GM21723 (cell line): ENCODE data around the gene TMPRSS7.

Source experiments
- ATAC-seq: cut with Tn5 transposase; IDR thresholded peaks from one replicate; pipeline ENCODE4 v1.9.1; 2021; ENCODE audit warnings: mild to moderate bottlenecking, moderate library complexity; ENCODE audit not compliant: unreplicated experiment

The TMPRSS7 gene

GRCh38 chr3:112124907-112125607 is 90.5 kb downstream of the TMPRSS7 start:
- no peak for ATAC-seq

- ATAC-seq, result no peak
These were observed 92.0 kb downstream of the TMPRSS7 start for GRCh38 chr3:112126511-112126911.

- no peak for ATAC-seq
These were observed 93.3 kb downstream of the TMPRSS7 start for GRCh38 chr3:112127522-112128494.

- peak; percentile 50 for ATAC-seq
These were observed 94.5 kb downstream of the TMPRSS7 start for GRCh38 chr3:112128843-112129727.

- no peak for ATAC-seq
These were observed 95.5 kb downstream of the TMPRSS7 start for GRCh38 chr3:112129925-112130637.

- ATAC-seq, result no peak
These were observed 96.1 kb downstream of the TMPRSS7 start for GRCh38 chr3:112130638-112130993.
